ENCODE measurements around the gene GPR180.
"Not testable (repeated sequence)": the region's sequence is repeated elsewhere in the genome, so short reads cannot be mapped to it uniquely, and the experiment has no call there.

Gene GPR180

DNA sequence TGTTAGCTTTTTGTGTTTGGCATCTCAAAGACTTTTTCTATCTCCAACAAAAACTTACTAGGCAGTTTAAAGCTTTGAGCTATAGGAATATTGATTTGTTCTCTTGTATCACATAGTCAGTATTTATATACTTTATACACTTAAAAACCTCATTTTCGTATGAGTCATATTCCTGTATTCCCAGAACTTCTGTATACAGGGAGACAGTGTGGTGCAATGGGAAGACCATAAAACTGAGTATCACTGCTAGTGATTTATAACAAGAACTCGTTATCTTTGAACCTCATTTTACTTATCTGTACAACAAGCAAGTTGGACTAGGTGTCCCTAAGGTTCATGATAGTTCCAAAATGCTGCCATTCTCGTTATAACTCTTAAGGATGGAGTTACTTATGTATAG is 6.3 kb downstream of the GPR180 start:
- Mint-ChIP-seq H3K27me3 (no peaks in the 10 kb centered on the region), H3K9me3 (no peaks in the 10 kb centered on the region), H3K27ac (peak overlapping the region in 1 of 2 donors; percentile 64), H3K36me3 (ENCODE audit: insufficient read depth) (peaks cover 20% of the 10 kb centered on the region), H3K4me1 (ENCODE audit: low read depth in 2 of 2) (peaks cover 3 to 14% of the 10 kb centered on the region in 2 donors), H3K4me3 (no peak overlapping the region)
- DNase-seq (no peak), ATAC-seq (replicated peaks) (no peak)

GRCh38 chr13:94608586-94608985 is 6.9 kb downstream of the GPR180 start:
- H3K4me1 Mint-ChIP-seq (ENCODE audit: low read depth in 2 of 2) = peaks cover 3 to 11% of the 10 kb centered on the region in 2 donors
- peaks cover 20% of the 10 kb centered on the region for H3K36me3 Mint-ChIP-seq (ENCODE audit: insufficient read depth)
- H3K27ac Mint-ChIP-seq = peak overlapping the region in 1 of 2 donors; percentile 64
- H3K9me3 Mint-ChIP-seq = no peaks in the 10 kb centered on the region
- H3K4me3 Mint-ChIP-seq = no peak overlapping the region
- no peak for DNase-seq
- no peaks in the 10 kb centered on the region for H3K27me3 Mint-ChIP-seq
- ATAC-seq (replicated peaks) = no peak

GRCh38 chr13:94609196-94609595 is 7.5 kb downstream of the GPR180 start:
- Mint-ChIP-seq H3K4me3 (no peak overlapping the region), H3K9me3 (no peaks in the 10 kb centered on the region), H3K27me3 (no peaks in the 10 kb centered on the region), H3K4me1 (ENCODE audit: low read depth in 2 of 2) (peaks cover 3 to 11% of the 10 kb centered on the region in 2 donors), H3K36me3 (ENCODE audit: insufficient read depth) (peaks cover 23% of the 10 kb centered on the region), H3K27ac (no peak overlapping the region)
- ATAC-seq (replicated peaks) (no peak), DNase-seq (no peak)

DNA sequence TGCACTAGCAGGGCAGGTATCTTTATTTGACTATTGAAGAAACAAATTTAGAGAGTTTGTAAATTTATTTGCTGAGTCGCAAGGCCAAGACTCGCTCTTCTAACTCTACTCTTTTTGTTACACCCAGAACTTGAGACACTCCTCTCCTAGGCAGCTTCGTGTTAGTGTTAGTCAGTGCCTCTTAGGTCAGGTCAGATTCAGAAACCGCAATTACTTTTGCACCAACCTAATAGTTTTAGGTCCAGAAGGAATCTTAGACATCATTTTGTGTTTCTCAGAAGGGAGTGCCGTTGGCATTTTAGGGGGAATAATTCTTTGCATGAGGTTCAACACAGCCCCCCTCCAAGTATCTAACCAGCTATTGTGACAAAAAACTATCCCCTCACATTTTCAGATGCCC is 8.8 kb downstream of the GPR180 start:
- H3K4me1 Mint-ChIP-seq (ENCODE audit: low read depth in 2 of 2) = peaks cover 3 to 11% of the 10 kb centered on the region in 2 donors
- peaks cover 23% of the 10 kb centered on the region for H3K36me3 Mint-ChIP-seq (ENCODE audit: insufficient read depth)
- DNase-seq (no peak), ATAC-seq (replicated peaks) (no peak)
- H3K27ac Mint-ChIP-seq = no peak overlapping the region
- no peaks in the 10 kb centered on the region for H3K27me3 Mint-ChIP-seq
- H3K4me3 Mint-ChIP-seq = no peak overlapping the region
- no peaks in the 10 kb centered on the region for H3K9me3 Mint-ChIP-seq

DNA sequence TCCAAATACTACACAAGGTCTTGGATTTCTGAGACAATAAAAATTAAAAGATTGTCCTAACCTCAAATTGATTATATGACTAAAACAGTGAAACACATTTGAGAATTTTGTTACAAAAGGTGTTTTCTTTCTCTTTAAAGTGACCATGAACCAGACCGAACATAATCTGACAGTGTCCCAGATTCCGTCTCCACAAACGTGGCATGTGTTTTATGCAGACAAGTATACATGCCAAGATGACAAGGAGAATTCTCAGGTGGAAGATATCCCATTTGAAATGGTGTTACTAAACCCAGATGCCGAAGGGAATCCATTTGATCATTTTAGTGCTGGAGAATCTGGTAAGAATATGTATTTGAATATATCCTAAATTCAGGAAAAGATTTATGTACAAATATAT is 10.4 kb downstream of the GPR180 start:
- ATAC-seq (replicated peaks) (no peak), DNase-seq (no peak)
- no peak overlapping the region for H3K4me3 Mint-ChIP-seq
- no peaks in the 10 kb centered on the region for H3K27me3 Mint-ChIP-seq
- H3K36me3 Mint-ChIP-seq (ENCODE audit: insufficient read depth) = peaks cover 23% of the 10 kb centered on the region
- H3K4me1 Mint-ChIP-seq (ENCODE audit: low read depth in 2 of 2) = peaks cover 8 to 10% of the 10 kb centered on the region in 2 donors
- no peaks in the 10 kb centered on the region for H3K9me3 Mint-ChIP-seq
- H3K27ac Mint-ChIP-seq = peak overlapping the region in 1 of 2 donors; percentile 22

- H3K27me3 Mint-ChIP-seq = no peaks in the 10 kb centered on the region
Observed at GRCh38 chr13:94613051-94613450, 11.4 kb downstream of the GPR180 start.

GRCh38 chr13:94617389-94618000 is 15.8 kb downstream of the GPR180 start:
- Mint-ChIP-seq H3K4me3 (no peak overlapping the region), H3K4me1 (ENCODE audit: low read depth in 2 of 2) (peaks cover 3 to 7% of the 10 kb centered on the region in 2 donors), H3K27ac (no peak overlapping the region), H3K27me3 (no peaks in the 10 kb centered on the region), H3K36me3 (ENCODE audit: insufficient read depth) (peaks cover 31% of the 10 kb centered on the region), H3K9me3 (no peaks in the 10 kb centered on the region)
- DNase-seq = peak; percentile 48 to 60 (median 49)
- ATAC-seq (replicated peaks) = peak; percentile 51

More at GRCh38 chr13:94613051-94613450, 11.4 kb downstream of the GPR180 start:
- Mint-ChIP-seq H3K4me1 (ENCODE audit: low read depth in 2 of 2) (peaks cover 3 to 7% of the 10 kb centered on the region in 2 donors), H3K4me3 (no peak overlapping the region), H3K9me3 (no peaks in the 10 kb centered on the region), H3K27ac (no peak overlapping the region), H3K36me3 (ENCODE audit: insufficient read depth) (peaks cover 20% of the 10 kb centered on the region)
- ATAC-seq (replicated peaks) = no peak
- no peak for DNase-seq

DNA sequence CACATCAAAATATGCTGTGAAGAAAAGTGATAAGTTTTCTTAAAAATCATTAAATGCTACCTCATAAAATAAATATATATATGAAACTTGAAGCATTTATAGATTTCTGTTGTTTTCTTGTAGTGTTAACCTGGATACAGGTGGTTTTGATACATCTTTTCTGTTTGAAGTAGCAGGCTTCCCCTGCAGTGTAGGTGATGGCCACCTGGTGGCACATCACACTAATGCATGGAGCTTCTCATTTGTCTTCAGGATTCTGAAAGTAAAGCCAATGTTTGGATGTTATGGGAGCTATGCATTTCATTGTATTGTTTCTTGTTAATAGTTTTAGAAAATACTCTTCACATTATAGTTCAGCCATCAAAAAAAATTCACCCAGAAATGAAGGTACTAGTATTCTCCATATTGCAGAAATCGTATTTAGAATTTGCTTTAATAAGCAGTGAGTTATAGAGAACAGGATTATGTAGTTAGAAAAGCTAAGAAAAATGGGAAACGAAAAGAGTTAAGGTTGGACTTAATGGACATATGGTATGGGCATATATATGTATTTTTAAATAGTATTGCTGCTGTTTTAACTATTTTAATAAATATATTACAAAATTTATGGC is 18.7 kb downstream of the GPR180 start:
- ATAC-seq (replicated peaks) (peak; percentile 51), DNase-seq (no peak)
- no peaks in the 10 kb centered on the region for H3K27me3 Mint-ChIP-seq
- H3K27ac Mint-ChIP-seq = no peak overlapping the region
- H3K4me3 Mint-ChIP-seq = no peak overlapping the region
- peaks cover 3 to 7% of the 10 kb centered on the region in 2 donors for H3K4me1 Mint-ChIP-seq (ENCODE audit: low read depth in 2 of 2)
- peaks cover 40% of the 10 kb centered on the region for H3K36me3 Mint-ChIP-seq (ENCODE audit: insufficient read depth)
- H3K9me3 Mint-ChIP-seq = no peaks in the 10 kb centered on the region

DNA sequence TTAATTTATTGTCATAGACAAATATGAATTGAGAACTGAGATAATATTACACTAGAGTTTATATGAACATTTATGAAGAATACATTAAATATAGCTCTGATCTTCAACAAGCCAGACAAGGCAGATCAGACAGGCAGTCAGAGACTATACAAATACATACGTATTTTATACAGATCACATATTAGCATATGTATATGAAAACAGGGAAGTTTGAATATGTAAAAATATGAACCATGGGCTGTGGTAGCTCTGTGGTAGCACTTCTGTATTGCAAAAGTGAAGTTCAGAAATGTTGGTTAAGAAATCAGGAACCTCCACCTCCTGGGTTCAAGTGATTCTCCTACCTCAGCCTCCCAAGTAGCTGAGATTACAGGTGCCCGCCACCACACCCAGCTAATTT is 20.7 kb downstream of the GPR180 start:
- ATAC-seq (replicated peaks) (no peak), DNase-seq (no peak)
- Mint-ChIP-seq H3K36me3 (ENCODE audit: insufficient read depth) (peaks cover 42% of the 10 kb centered on the region), H3K27ac (peak overlapping the region in 1 of 2 donors; percentile 1), H3K27me3 (no peaks in the 10 kb centered on the region), H3K4me3 (no peak overlapping the region), H3K9me3 (no peaks in the 10 kb centered on the region), H3K4me1 (ENCODE audit: low read depth in 2 of 2) (no peaks in the 10 kb centered on the region)

DNA sequence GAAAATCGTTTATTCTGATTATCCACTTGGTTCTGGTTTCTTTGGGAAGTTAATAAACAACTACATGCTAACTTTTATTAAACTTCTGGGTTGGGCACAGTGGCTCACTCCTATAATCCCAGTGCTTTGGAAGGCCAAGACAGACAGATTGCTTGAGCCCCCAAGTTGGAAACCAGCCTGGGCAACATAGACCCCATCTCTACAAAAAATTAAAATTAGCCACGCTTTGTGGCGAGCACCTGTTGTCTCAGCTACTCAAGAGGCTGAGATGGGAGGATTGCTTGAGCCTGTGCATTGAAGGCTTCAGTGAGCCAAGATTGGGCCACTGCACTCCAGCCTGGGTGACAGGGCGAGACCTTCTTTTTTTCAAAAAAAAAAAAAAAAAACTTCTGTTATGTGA is 21.7 kb downstream of the GPR180 start:
- H3K4me3 Mint-ChIP-seq = no peak overlapping the region
- no peak for DNase-seq

GRCh38 chr13:94630858-94631257 is 29.2 kb downstream of the GPR180 start:
- ATAC-seq (replicated peaks) = no peak
- no peaks in the 10 kb centered on the region for H3K27me3 Mint-ChIP-seq
- no peaks in the 10 kb centered on the region for H3K9me3 Mint-ChIP-seq
- H3K36me3 Mint-ChIP-seq (ENCODE audit: insufficient read depth) = peaks cover 9% of the 10 kb centered on the region
- no peak overlapping the region for H3K27ac Mint-ChIP-seq
- no peaks in the 10 kb centered on the region for H3K4me1 Mint-ChIP-seq (ENCODE audit: low read depth in 2 of 2)
- H3K4me3 Mint-ChIP-seq = no peak overlapping the region
- no peak for DNase-seq

More for the DNA sequence above, 21.7 kb downstream of the GPR180 start:
- H3K27me3 Mint-ChIP-seq = no peaks in the 10 kb centered on the region
- H3K27ac Mint-ChIP-seq = no peak overlapping the region
- no peaks in the 10 kb centered on the region for H3K9me3 Mint-ChIP-seq
- peaks cover 46% of the 10 kb centered on the region for H3K36me3 Mint-ChIP-seq (ENCODE audit: insufficient read depth)
- no peak for ATAC-seq (replicated peaks)
- no peaks in the 10 kb centered on the region for H3K4me1 Mint-ChIP-seq (ENCODE audit: low read depth in 2 of 2)

DNA sequence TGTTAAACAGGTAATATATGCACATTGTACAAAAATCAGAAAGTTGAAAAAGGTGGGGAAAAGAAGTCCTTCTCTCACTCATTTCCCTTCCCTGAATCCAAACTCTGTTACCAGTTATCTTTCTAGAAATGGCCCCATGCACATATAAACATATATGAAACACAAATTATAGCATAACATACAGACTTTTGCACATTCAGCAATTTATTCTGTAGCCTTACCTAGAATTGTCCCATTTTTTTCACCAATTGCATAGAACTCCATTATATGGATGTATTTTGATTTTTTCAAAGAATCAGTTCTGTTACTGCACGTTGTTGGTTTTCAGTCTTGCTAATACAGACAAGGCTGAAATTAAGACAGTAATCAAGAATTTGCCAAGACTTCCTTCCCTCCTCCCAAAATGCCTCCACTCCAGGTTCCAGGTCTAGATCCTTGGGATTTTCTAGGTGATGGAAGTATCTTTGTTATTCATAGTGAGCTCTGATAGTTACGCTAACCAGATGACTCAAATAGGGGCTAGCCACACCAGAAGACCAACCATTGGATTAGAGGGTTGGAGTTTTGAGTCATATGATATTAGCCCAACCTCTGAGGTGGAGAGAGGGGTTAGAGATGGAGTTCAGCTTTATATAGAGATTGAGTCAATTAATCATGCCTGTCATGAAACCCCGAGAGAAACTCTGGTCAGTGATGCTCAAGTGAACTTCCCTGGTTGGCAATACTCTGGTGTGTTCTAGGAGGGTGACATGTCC is 30.7 kb downstream of the GPR180 start:
- Mint-ChIP-seq H3K4me1 (ENCODE audit: low read depth in 2 of 2) (no peaks in the 10 kb centered on the region), H3K36me3 (ENCODE audit: insufficient read depth) (peaks cover 3% of the 10 kb centered on the region), H3K27ac (no peak overlapping the region), H3K27me3 (no peaks in the 10 kb centered on the region), H3K9me3 (no peaks in the 10 kb centered on the region), H3K4me3 (no peak overlapping the region)
- DNase-seq (no peak), ATAC-seq (replicated peaks) (no peak)

- H3K27me3 Mint-ChIP-seq = not testable (repeated sequence)
Observed at GRCh38 chr13:94636096-94636495, 34.4 kb downstream of the GPR180 start.

More at GRCh38 chr13:94636096-94636495, 34.4 kb downstream of the GPR180 start:
- H3K27ac Mint-ChIP-seq; H3K9me3 Mint-ChIP-seq; H3K4me3 Mint-ChIP-seq; H3K36me3 Mint-ChIP-seq (ENCODE audit: insufficient read depth); H3K4me1 Mint-ChIP-seq (ENCODE audit: low read depth in 2 of 2); ATAC-seq (replicated peaks); DNase-seq: not testable (repeated sequence)
